PFSK-1 (cell line): ENCODE measurements around the gene EVA1A.

Source experiments
- FOXP2 ChIP-seq: optimal IDR thresholded peaks from 2 replicates; pipeline ENCODE3; 2011; ENCODE audit warnings: borderline replicate concordance, control low read depth, inconsistent platforms; ENCODE audit not compliant: insufficient read depth; ENCODE audit errors: extremely low read length, extremely low read depth
- POLR2AphosphoS5 ChIP-seq: IDR thresholded peaks from 2 replicates; pipeline ENCODE4 v1.6.1; 2012; ENCODE audit warnings: low read depth, mild to moderate bottlenecking, control low read depth, low read length, moderate library complexity
- REST ChIP-seq, 2 experiments: IDR thresholded peaks; 2 replicates each; pipeline versions ENCODE4 v1.6.1 to v1.8.0; 2011 to 2012; ENCODE audit warnings: low read depth in 2 of 2, low read length in 2 of 2, control low read depth in 1 of 2, inconsistent platforms in 1 of 2, mild to moderate bottlenecking in 1 of 2, moderate library complexity in 1 of 2; ENCODE audit not compliant: insufficient read depth in 1 of 2
- SIN3A ChIP-seq: IDR thresholded peaks from 2 replicates; pipeline ENCODE4 v1.6.1; 2012; ENCODE audit warnings: mild to moderate bottlenecking, low read length, moderate library complexity, borderline replicate concordance; ENCODE audit not compliant: insufficient read depth
- TAF1 ChIP-seq: IDR thresholded peaks from 2 replicates; pipeline ENCODE4 v1.6.1; 2012; ENCODE audit warnings: low read length, control low read depth, borderline replicate concordance; ENCODE audit not compliant: insufficient read depth

EVA1A gene

DNA sequence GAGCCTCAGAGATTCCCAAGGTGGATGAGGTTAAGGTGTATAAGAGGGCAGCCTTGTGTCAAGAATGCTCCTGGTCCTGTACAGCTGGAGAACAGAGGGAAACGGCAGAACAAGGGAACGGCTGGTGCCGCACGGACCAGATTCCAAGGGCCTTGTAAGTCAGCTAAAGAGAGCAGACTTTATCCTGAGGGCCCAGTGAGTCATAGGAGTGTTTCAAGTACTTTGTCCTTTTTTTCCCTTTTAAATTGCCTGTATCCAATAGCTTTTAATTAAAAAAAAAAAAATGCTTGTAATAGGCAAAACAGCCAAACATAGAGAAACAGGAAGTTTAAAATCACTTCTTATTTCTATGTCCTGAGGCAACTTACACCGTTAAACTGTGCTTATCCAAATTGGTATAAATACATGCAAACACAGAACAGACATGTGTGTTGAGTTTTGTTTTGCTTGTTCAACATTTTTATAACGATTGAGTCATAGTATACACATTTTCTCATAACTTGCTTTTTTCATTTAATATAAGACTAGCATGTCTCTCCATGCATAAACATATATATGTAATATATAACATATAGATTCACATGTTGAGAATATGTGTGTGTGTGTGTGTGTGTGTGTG lies 42.1 kb upstream of the EVA1A start:
- TF ChIP-seq SIN3A = no peak

- no peak for TF ChIP-seq FOXP2
Observed at GRCh38 chr2:75600461-75601011, 39.8 kb upstream of the EVA1A start.

DNA sequence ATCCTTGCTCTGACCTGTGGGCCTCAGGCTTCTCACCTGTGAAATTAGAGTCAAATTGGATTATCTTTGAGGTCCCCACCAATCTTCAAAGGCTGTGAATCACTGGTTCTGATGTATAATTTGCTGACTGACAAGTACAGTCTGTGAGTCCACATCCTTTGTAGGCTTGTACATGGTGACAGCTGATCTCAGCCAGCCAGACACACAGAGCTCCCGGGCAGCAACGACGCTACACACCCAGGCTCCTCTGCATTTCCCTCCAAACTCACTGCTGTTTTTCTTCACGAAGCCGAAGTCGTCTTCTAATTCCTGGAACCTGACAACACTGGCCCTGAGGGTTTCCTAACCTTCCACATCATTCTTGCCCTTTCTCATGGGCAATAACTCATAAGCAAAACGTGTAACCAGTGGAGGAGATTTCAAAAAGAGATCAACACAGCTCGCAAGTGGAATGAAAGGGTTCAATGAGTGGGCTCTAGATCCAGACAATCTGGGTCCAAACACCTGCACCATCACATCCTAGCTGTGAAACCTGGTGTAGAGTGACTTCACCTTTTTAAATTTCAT lies 37.9 kb upstream of the EVA1A start:
- no peak for TF ChIP-seq FOXP2
- no peak for TF ChIP-seq POLR2AphosphoS5
- no peak for TF ChIP-seq SIN3A
- TF ChIP-seq REST (IDR thresholded peaks at IDR 0.05; ENCODE audit: insufficient read depth in 1 of 2, low read depth in 2 of 2, low read length in 2 of 2) = no peak
- no peak for TF ChIP-seq TAF1

- TF ChIP-seq TAF1 (no peak), FOXP2 (no peak), POLR2AphosphoS5 (no peak), REST (IDR thresholded peaks at IDR 0.05; ENCODE audit: insufficient read depth in 1 of 2, low read depth in 2 of 2, low read length in 2 of 2) (no peak), SIN3A (no peak)
Observed at GRCh38 chr2:75597949-75598348, 37.2 kb upstream of the EVA1A start.

DNA sequence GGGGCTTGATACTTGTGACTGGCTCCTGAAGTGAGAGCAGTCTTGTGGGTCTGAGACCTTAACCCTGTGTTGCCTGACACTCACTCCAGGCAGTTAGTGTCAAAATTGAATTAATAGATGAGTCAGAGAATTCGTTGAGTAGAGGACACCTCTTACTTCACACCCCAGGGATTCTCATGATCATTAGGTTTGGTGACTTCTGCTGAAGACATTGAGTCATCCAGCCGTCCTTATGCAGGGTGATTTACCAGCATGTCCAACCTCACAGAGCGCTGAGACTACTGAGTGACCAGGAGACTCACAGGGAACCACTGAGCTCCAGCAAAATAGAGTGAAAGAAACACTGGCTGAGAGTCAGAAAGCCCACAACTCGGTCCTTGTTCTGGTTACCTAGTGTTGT lies 36.0 kb upstream of the EVA1A start:
- TF ChIP-seq POLR2AphosphoS5 (no peak), SIN3A (no peak), FOXP2 (no peak), TAF1 (no peak), REST (IDR thresholded peaks at IDR 0.05; ENCODE audit: insufficient read depth in 1 of 2, low read depth in 2 of 2, low read length in 2 of 2) (no peak)

DNA sequence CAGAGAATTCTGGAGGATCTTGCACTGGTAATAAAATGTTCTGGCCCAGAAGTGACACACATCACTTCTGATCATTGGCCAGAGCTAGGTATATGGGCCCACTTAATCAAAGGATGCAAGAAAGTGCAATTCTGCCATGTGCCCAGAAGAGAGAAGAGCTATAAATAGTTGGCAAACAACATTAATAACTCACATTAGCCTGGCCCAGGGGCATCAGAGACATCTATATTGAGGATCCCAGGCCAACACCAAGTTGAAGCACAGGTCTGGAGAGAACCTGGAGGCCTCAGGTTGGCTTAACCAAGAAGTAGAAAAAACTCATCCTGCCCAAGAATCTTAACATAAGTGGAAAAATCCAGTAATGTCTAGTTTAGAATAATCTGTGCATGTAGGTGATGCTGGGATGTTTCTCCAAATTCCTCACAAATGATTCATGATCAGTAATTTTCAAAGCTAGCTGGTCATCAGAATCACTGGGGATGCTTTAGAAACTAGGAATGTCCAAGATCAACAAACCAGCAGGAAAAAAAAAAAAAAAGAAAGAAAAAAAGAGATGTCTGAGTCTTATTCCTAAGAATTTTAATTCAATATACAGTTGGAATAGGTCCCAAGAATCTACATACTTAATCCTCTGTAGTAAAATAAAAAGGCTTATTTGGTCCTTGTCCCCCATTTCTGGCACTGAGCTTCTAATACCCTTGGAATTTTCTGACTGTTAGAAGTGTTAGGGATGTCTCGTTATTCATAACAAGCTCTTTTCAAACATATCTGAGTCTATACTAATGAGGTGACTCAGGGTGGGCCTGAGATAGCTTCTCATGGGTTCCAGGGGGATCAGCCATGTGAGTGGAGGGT lies 35.0 kb upstream of the EVA1A start:
- TF ChIP-seq FOXP2 = no peak
- no peak for TF ChIP-seq POLR2AphosphoS5
- TF ChIP-seq REST (IDR thresholded peaks at IDR 0.05; ENCODE audit: insufficient read depth in 1 of 2, low read depth in 2 of 2, low read length in 2 of 2) = no peak
- no peak for TF ChIP-seq TAF1
- no peak for TF ChIP-seq SIN3A
